KMS-11 (cell line): Measurements from ENCODE around the gene SLC2A8.

Experiments used
- H2AFZ ChIP-seq: fragments of 200-600 bp; sonication (generic); 2 replicates; pipeline ENCODE4 v1.6.1; 2016; ENCODE audit warnings: antibody characterized with exemption, mixed run types, low read depth
- H3K27ac ChIP-seq: fragments of 200-600 bp; sonication (generic); 2 replicates; pipeline ENCODE4 v1.6.1; 2016; ENCODE audit warnings: mild to moderate bottlenecking, mixed run types
- H3K27me3 ChIP-seq: fragments of 200-600 bp; sonication (generic); 2 replicates; pipeline ENCODE4 v1.6.1; 2017; ENCODE audit warnings: mild to moderate bottlenecking, low read depth, mixed run types, moderate library complexity; ENCODE audit not compliant: insufficient read depth
- H3K36me3 ChIP-seq: fragments of 200-600 bp; sonication (generic); 2 replicates; pipeline ENCODE4 v1.6.1; 2017; ENCODE audit warnings: mild to moderate bottlenecking, mixed run types; ENCODE audit not compliant: insufficient read depth
- H3K4me1 ChIP-seq: fragments of 200-600 bp; sonication (generic); 2 replicates; pipeline ENCODE4 v1.6.1; 2016; ENCODE audit warnings: mild to moderate bottlenecking, low read depth, mixed run types; ENCODE audit not compliant: poor library complexity, severe bottlenecking
- H3K4me2 ChIP-seq: fragments of 200-600 bp; sonication (generic); 2 replicates; pipeline ENCODE4 v1.7.0; 2016; ENCODE audit warnings: mild to moderate bottlenecking, mixed run types
- H3K4me3 ChIP-seq: fragments of 200-600 bp; sonication (generic); IDR thresholded peaks from 2 replicates; pipeline ENCODE4 v1.6.1; 2017; ENCODE audit warnings: low read depth, low read length, mixed read lengths; ENCODE audit not compliant: insufficient read depth
- H3K79me2 ChIP-seq: fragments of 200-600 bp; sonication (generic); 2 replicates; pipeline ENCODE4 v1.6.1; 2016; ENCODE audit warnings: low read depth, mixed run types; ENCODE audit not compliant: insufficient read depth
- H3K9ac ChIP-seq: fragments of 200-600 bp; sonication (generic); 2 replicates; pipeline ENCODE4 v1.6.1; 2016; ENCODE audit warnings: mild to moderate bottlenecking, mixed run types
- H4K20me1 ChIP-seq: fragments of 200-600 bp; sonication (generic); 2 replicates; pipeline ENCODE4 v1.6.1; 2016; ENCODE audit warnings: mild to moderate bottlenecking, mixed run types; ENCODE audit not compliant: insufficient read depth
- CTCF ChIP-seq: fragments of 200-600 bp; sonication (generic); conservative IDR thresholded peaks from 2 replicates; pipeline ENCODE4 v1.6.1; 2017; ENCODE audit warnings: low read depth, mild to moderate bottlenecking, antibody characterized with exemption, low read length, moderate library complexity, mixed read lengths

Gene SLC2A8

DNA sequence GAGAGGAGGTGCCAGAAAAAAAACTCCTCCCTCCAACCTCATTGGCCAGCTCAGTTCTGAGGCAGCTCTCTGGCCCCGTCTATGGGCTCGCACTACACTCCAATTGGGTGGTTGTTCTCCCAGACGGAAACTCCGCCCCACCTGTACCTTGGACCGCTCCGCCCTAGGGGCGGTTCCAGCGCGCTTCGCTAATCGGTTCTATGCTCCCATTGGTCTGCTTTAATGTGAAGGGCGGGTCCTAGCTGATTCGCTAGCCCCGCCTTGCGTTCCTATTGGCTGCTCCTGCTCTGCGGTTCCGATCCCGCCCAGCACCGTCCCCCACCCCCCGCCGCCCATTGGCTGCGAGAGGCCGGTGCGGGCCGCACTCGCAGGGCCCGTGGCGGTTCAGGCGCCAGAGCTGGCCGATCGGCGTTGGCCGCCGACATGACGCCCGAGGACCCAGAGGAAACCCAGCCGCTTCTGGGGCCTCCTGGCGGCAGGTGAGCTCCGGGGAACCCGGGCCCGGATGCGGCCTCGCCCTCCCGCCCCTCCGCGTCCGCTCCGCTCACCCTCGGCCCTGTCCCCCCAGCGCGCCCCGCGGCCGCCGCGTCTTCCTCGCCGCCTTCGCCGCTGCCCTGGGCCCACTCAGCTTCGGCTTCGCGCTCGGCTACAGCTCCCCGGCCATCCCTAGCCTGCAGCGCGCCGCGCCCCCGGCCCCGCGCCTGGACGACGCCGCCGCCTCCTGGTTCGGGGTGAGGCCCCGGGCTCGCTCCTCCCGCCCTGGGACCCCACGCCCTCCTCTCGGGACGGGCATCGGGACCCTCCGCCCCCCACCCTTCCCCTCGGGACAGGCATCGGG lies at the start of gene SLC2A8:
Gene SLC2A8 (plus strand): TSS at position 362 of the 838 bp plus-strand sequence. CDS start 62 bp downstream, at position 424.
- H2AFZ ChIP-seq: peak within 1 kb of the TSS; percentile 25; the same call in 1 of the 2 replicates
- no peaks in the 10 kb centered on the region for H3K27me3 ChIP-seq
- peak within 1 kb of the TSS; percentile 62 for H3K9ac ChIP-seq
- H3K36me3 ChIP-seq: no peaks in the 10 kb centered on the region
- H3K27ac ChIP-seq: peak within 1 kb of the TSS; percentile 83
- peaks cover 64% of the 10 kb centered on the region for H3K4me1 ChIP-seq
- H3K4me3 ChIP-seq: peak within 1 kb of the TSS; percentile 73
- no peak for TF ChIP-seq CTCF
- H4K20me1 ChIP-seq: no peaks in the 10 kb centered on the region
- peaks cover 38% of the 10 kb centered on the region for H3K79me2 ChIP-seq
- peak within 1 kb of the TSS; percentile 96 for H3K4me2 ChIP-seq

GRCh38 chr9:127347831-127348776 lies 48.9 kb upstream of the SLC2A8 start:
- Histone ChIP-seq H3K27me3 (no peaks in the 10 kb centered on the region), H3K4me1 (peaks cover 12% of the 10 kb centered on the region), H2AFZ (no peak overlapping the region), H3K9ac (no peak overlapping the region), H3K27ac (no peak overlapping the region), H4K20me1 (no peaks in the 10 kb centered on the region), H3K79me2 (no peaks in the 10 kb centered on the region), H3K36me3 (no peaks in the 10 kb centered on the region), H3K4me2 (no peak overlapping the region), H3K4me3 (no peak overlapping the region)
- TF ChIP-seq CTCF: peak; percentile 44

DNA sequence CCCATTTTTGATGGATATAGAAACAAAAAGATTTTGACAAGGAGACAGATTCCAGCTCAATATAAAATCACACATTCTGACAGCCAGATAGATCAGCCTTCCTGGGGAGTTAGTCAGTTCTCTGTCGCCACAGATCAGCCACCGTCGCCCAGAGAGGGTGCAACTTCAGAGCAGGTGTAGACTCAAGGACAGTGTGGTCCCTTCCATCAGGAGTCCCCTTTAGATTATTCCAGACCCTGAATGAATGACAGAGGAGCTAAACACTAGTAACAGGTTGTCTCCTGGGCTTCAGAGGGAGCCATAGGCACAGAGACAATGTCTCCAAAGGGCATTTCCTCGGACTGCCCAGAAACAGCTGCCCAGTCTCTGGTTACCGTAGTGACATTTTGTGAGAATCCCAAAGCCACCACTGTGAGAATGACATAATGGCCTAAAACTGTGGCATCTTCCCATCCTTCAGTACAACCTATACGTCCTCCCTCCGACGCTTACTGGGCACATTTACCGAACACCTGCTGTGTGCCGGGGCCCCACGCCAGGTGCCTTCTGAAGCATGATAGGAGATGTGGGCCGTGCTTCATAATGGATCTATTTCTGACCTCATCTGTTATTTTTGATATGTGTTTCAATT lies 47.4 kb upstream of the SLC2A8 start:
- Histone ChIP-seq H3K79me2 (no peaks in the 10 kb centered on the region), H3K9ac (no peak overlapping the region), H3K4me1 (peaks cover 12% of the 10 kb centered on the region), H3K4me2 (no peak overlapping the region), H3K27ac (no peak overlapping the region), H4K20me1 (no peaks in the 10 kb centered on the region), H2AFZ (no peak overlapping the region), H3K36me3 (no peaks in the 10 kb centered on the region), H3K4me3 (no peak overlapping the region), H3K27me3 (no peaks in the 10 kb centered on the region)
- no peak for TF ChIP-seq CTCF
